HG03196 (cell line): ENCODE results near the gene FAM210A.
"Not testable (repeated sequence)": the region's sequence is repeated elsewhere in the genome, so short reads cannot be mapped to it uniquely, and the experiment has no call there.

Source experiments
- ATAC-seq: cut with Tn5 transposase; IDR thresholded peaks from one replicate; pipeline ENCODE4 v1.9.1; 2021; ENCODE audit not compliant: unreplicated experiment

FAM210A gene, protein sequence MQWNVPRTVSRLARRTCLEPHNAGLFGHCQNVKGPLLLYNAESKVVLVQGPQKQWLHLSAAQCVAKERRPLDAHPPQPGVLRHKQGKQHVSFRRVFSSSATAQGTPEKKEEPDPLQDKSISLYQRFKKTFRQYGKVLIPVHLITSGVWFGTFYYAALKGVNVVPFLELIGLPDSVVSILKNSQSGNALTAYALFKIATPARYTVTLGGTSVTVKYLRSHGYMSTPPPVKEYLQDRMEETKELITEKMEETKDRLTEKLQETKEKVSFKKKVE

DNA sequence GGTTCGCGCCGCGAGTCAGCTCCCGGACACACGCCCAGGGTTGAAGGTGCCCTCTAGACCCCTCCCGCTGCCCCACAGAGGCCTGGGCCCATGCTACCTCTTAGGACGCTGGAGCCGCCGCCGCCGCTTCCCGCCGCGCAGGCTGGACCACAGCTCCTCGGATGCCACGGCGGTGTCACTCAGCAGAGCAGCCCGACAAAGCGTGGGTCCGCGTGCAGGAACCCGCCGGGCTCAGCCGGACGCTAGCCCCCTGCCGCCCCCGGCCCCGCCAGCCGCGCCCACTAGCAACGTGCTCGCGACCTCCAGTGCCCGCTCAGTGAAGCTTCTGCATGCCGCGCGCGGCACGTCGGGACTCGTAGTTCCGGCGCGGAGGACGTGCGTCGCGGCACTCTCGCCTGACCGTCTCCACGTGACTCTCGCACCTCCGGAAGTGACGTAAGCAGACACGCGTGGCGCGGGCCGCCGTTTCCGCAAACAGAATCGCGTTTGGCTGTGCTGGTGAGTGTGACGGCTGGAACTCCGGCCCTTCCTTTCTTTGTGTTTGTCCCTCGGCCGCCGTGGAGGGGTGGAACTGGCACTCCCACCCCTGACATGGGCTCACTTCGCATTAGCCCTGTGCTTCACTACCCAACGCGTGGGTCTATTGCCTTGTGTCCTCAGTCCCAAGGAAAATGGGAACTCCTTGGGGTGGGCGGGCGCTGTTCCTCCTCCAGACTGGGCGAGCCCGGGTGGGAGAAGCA, at the start of gene FAM210A, which contains the start of gene RNMT:
Gene FAM210A, minus strand, starts transcription at position 327 of the 740 bp plus-strand sequence. CDS start 44,481 bp downstream, outside the sequence.
Gene RNMT, plus strand, starts transcription at position 442 of the 740 bp plus-strand sequence. CDS start 4,845 bp downstream, outside the sequence.
- ATAC-seq = peak; percentile 95

DNA sequence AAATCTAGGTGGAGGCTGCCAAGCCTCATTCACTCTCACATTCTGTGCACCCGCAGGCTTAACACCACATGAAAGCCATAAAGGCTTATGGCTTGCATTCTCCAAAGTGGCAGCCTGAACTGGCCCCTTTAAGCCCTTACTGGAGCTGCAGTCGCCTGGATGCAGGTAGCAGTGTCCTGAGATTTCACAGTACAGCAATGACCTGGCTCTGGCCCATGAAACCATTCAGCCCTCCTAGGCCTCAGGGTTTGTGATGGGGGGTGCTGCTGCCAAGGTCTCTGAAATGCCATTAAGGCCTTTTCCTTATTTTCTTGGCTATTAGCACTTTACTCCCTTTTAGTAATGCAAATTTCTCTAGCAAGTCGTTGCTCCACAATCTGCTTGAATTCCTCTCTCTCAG, 48.7 kb upstream of the FAM210A start:
- no peak for ATAC-seq

DNA sequence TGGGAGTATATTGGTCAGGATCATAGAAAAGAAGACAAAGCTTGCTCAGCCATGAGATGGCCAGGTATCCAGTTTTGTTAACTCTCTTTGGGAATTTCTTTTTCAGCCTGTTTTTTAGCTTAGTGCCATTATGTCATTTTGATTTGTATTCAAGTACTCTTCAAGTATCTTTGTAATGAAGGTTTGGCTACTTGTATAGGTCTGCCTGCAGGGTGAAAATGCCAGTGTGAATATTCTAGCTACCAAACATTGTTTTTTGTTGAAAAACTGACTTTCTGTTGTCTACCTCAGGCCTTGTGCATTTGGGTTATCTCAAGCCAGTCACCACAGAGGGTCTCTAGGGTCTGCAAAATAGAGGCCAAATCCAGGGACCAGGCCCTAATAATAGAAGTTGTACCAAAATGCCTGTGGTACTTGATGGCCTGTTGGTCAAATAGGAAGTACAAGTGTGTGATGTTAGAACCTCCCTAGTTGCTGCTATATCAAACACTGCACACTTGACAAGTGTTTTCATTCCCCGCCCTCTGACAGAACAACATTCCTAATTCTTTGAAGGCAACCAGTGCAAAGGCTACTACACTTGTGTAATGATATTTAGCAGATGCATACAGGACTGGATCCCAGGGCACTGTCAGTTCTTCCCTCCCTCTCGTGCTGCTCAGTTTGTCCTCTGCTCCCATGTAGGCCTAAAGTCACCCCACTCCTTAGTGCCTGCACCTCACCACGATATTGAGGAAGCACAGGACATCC, 36.5 kb upstream of the FAM210A start:
- ATAC-seq = no peak

DNA sequence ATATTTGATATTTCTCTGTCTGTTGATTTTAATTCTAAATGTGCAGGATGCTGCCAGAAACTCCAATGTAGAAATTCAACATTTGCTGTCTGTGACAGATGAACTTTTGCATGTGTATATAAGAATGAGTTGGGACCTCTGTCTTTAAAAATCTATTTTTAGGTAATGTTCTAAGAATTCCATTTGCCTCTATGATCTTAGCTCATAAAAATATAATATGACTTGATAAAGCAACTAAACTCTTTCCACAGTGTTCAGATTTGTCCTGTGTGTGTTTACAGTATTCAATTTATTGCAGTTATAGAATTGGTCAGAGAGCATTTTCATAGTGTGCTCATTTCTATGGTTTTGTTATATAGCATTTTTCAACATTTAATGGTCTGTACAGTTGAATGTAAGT, 33.7 kb upstream of the FAM210A start:
- ATAC-seq = no peak

DNA sequence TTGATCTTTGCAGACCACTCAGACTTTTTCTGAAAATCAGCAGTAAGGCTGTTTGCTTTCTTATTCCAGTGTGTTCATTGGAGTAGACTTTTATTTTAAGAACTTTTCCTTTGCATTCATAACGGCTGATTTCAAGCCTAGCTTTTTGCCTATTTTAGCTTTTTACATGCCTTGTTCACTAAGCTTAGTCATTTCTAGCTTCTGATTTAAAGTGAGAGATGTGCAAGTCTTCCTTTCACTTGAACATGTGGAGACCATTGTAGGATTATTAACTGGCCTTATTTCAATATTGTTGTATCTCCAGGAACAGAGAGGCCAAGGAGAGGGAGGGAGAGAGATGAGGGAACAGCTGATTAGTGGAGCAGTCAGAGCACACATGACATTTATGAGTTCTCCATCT, 32.3 kb upstream of the FAM210A start:
- no peak for ATAC-seq

DNA sequence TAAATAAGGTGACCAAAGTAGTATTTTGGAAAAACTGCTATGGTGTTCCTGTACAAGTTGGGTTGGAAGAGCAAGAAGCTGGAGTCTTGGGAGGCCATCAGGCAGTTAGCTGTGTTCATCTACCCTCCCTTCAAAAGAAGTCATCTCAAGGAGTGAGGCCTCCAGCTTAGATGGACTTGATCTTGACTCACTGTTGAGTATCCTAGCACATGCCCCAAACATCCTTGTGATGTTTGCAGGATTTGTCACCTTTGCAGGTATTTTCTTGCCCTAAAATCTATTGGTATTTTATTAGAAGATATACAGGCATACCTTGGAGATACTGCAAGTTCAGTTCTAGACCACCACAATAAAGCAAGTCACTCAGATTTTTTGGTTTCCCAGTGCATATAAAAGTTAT, 30.3 kb upstream of the FAM210A start:
- ATAC-seq = no peak

DNA sequence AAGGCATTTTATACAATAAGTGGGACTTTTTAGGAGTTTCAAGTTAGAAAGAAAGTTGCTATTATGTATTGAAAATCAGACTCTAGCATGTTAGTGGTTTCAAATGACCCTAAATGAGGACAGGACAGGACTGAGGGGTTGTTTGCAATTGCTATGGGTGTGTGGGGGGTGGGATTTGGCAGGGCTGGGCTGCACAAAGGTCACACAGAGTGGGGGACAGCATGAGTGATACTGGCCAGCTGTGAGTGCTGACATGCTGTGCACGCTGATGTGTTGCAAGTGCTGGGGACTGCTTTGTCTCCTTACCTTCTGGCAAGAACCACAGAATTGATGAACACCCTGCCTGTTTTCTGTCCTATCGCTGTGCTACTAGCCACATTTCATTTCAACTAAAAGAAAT, 29.9 kb upstream of the FAM210A start:
- no peak for ATAC-seq

DNA sequence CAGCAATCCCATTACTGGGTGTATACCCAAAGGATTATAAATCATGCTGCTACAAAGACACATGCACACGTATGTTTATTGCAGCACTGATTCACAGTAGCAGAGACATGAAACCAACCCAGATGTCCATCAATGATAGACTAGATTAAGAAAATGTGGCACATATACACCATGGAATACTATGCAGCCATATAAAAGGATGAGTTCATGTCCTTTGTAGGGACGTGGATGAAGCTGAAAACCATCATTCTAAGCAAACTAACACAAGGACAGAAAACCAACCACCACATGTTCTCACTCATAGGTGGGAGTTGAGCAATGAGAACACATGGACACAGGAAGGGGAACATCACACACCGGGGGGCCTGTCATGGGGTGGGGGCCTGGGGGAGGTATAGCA, 25.2 kb upstream of the FAM210A start:
- not testable (repeated sequence) for ATAC-seq

DNA sequence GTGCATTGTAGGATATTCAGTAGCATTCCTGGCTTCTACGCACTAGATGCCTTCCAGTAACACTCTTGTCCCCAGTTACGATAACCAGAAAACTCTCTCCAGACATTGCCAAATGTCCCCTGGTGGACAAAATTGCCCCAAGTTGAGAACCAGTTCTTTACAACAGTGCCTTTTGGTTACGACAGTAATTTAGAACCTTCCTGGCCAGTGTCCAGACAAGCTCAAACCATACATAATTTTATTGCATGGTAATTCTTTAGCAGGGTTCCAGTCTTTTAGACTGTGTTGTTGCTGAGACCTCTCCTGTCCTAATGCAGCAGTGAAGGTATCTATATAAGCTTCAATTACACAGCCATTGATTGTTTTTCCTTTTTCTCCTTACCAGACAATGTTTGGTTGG, 20.3 kb upstream of the FAM210A start:
- no peak for ATAC-seq

DNA sequence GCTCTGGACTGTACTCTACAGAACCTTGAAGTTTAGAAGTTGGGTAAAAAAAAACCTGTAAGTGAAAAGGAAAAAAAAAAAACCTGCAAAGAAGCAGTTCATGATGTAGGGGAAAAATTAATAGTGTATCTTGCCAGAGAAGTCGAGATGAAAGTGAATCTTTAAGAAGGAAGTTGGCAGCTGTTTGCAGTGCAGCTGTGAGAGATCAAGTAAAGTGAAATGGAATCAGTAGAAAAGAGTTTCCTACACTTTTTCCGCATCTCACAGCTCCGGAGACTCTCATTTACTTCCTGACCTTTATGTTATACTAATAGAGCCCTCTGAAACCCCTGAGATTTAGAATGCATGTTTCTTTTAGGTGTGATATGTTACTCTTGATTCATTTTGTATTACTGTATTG, 19.3 kb upstream of the FAM210A start:
- ATAC-seq = no peak

DNA sequence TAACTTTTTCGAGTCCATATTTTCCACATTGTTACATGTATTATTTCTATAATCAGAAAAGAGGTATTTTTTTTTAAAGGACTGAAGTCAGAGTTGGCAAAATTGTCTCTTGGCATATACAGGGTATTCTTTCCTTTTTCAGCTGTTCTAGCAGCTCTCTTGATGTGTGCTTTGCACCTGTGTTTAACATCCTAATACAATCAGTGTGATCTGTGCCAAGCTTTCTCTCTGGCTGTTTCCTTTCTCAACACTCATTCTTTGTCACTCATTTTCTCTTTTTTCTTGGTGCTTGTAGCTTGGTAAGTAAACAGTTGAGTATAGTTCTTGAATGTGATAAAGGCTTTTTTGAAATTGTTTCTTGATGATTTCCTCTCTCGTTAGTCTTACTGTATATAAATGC, 9.3 kb upstream of the FAM210A start:
- no peak for ATAC-seq

DNA sequence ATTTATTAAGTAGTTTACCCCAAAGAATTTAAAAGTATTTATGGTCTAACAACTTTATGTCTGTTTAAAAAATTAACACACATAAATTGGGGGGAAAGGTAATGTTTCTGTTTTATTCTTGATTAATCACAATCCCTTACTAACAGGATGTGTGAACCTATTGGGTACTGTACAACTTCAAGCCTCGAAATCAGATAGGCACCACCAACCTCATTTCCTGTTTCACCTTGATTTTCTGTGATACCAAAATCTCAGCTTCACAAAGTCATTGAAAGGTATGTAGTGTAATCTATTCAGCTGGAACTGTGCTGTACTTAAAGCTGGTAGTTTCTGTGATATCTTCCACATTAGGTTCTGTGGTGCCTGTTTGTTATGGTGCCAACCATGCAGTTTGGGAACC, 4.1 kb upstream of the FAM210A start:
- ATAC-seq = no peak

DNA sequence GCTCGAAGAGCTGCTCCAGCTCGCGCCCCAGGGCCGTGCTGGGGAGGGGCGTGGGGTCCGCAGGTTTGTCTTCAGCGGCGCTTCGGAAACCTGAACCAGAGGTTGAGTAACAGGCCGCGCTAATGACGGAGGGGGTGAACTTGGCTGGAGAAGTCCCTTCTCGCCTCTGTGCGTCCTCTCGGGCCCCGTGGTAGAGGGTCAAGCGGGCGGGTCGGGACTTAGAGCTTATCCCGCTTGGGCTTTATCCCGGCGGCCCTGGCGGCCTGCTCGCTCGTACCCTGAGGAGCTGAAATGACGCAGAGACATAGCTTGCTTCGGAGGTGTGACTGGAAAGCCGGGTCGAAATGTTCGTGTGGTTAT, 594 bp upstream of the FAM210A start:
- peak; percentile 10 for ATAC-seq

DNA sequence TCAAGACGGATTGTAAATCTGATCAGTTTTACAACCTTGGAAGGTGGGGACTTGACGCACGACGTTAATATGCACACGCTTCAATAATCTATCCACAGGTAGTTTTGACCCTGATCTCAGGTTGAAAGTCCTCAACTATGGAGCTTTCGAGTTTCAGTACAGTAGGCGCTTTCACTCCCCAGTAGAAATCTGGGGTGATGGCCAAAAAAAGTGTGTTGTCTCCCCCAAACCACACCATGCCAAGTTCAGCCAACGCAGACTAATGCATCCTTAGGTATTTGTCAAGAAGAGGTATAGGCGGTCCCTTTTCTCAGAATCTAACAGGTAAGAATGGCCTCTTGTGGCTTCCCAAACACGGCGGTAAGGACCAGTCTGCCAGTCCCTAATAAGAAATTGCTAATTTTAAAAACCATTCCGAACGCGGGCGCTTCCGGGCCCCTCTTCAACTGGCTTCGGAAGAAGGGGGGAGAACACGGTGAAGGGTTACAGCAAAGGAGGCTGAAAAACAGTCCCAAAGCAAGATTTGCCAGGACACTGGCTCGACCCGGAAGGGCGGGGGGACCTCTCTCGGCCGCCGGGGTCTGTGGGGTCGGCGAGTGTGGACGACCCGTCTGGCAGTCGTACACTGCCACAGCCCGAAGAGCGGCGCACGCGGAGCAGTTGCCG, 659 bp downstream of the FAM210A start:
- ATAC-seq = no peak

DNA sequence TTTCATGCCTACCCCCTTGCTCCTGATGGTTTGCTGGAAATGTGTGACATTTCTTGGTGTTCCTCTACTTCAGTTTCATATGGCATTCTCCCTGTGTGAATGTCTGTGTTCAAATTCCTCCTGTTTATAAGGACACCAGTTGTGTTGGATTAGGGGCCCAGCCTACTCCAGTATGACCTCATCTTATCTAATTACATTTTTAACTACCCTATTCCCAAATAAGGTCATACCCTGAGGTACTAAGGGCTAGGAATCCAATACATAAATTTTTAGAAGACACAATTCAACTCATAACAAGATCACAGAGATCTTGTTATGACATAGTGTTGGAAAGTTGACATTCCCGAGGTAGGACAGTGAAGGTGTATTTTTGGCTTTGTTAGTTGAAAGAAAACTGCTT, 5.5 kb downstream of the FAM210A start:
- no peak for ATAC-seq

DNA sequence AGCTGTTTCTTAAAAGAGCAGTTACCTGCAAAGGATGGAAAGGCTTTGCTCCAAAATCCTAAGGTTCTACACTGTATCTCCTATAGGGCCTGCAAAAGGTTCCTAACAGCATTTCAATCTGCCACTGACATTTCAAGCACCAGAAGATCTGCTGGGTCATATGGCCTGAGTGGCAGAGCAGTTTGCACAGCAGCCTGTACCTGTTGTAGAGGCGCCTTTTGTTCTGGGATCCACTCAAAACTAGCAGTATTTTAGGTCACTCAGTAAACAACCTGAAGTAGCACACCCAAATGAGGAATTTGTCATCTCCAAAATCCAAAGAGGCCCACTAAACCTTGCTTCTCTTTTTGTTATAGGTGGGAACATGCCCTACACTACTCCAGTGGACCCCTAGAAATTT, 6.2 kb downstream of the FAM210A start:
- ATAC-seq = no peak

DNA sequence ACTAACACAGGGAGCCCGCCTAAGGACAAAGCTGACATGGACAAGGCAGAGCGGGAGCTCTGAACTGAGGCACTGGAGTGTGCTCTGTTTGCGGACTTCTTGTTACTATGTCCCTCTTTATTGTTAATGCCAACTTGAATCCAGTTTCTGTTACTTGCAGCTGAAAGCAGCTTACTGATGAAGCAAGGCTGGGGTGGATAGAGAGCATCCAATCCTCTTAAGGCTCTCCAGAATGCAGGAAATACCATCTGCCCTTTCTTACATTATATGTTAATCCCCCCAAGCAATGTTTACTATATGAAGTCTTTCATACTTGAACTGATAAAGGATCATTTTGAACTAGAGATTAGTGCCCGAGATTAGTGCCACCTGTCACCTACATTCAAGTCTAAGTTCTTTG, 9.4 kb downstream of the FAM210A start:
- ATAC-seq = no peak

DNA sequence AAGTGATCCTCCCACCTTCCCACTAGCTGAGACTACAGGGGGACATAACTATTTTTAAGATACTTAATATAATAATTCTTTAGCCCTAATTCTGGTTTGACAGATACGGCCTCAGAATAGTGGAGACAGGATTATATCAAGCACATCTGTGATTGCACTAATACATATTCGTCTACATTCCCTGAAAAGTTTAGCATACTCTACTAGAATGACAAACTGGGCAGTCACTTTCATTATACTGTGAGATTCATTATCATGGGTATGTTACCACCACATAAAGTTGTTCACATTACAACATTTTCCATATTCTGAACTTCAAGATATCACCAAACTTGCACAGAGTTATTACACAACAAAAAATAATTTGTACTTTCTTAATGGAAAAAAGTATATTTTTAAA, 11.0 kb downstream of the FAM210A start:
- ATAC-seq = no peak

DNA sequence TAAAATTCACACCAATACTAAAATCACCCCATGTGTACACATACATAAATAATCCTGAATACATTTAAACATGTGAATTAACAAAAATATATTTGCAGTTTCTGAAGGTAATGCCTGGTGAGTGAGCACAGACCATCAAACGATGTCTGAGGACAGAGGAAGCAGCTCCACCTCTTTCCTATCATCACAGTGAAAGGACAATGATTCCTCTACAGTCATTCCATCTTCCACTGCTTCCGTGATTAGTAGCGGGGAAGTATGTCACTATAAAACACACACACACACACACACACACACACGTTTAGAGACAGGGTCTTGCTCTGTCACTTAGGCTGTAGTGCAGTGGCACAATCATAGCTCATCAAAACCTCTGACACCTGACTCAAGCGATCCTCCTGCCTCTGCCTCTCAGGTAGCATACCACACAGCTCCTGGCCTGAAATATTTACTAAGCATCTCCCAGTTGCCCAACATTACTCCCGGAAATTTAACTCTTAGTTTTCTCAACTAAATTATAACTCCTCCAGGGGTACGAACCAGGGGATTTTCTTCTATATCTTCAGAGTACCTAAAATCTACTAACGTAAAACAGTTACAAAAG, 12.8 kb downstream of the FAM210A start:
- ATAC-seq = no peak

DNA sequence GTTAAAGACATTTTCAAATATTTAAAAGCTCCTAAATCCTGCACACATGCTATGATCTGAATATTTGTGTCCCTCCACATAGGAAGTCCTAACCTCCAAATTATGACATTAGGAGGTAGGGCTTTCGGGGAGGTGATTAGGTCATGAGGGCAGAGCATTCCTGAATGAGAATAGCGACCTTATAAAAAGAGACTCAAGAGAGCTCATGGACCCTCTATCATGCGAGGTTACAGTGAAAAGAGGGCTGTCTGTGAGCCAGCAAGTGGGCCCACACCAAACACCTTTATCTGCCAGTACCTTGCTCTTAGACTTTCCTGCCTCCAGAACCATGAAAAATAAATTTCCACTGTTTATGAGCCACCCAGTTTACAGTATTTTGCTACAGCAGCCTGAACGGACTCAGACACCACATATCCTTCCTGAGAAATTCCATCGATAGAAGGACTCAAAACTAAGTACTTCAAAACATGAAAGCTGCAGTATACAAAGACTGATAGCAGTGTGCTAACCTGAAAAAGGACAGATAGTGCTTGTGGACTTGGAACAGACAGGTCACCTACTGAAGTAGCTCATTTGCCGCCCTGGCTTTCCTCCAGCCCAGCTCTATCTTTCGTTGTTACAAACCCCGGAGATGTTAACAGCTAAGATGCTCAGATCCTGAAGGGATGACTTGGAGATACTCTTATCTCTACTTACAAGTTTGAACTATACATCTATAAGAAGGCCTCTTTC, 13.8 kb downstream of the FAM210A start:
- ATAC-seq = no peak
